BJ (cell line): Measurements from ENCODE around the gene CAPN14. TPM values are rescaled to one million over a fixed set of nuclear protein-coding genes. Genes with fewer than 3 reads are reported as not detected.

Experiments
- CTCF ChIA-PET: fragments of 350-600 bp; formaldehyde crosslinking; extraction: SDS; loops from one replicate; lab custom pipeline; 2021; ENCODE audit warnings: antibody characterized with exemption, inconsistent platforms; lab: Yijun Ruan, JAX
- POLR2A ChIA-PET: fragments of 300-600 bp; sonication (Branson Sonifier 250); formaldehyde crosslinking; extraction: SDS; loops from one replicate; lab custom pipeline; 2021; ENCODE audit warnings: antibody characterized with exemption; lab: Charles Lee
- DNase-seq: peaks from one replicate; pipeline ENCODE4 v3.0.0-alpha.2; 2011; ENCODE audit warnings: low read depth
- H3K27me3 ChIP-seq: 2 replicates; pipeline ENCODE4 v1.6.0; 2011; ENCODE audit warnings: low read length; ENCODE audit not compliant: control insufficient read depth, insufficient read depth
- H3K36me3 ChIP-seq: 2 replicates; pipeline ENCODE4 v1.5.1; 2011; ENCODE audit warnings: low read length; ENCODE audit not compliant: control insufficient read depth, insufficient read depth
- H3K4me3 ChIP-seq: 2 replicates; pipeline ENCODE4 v1.5.1; 2011; ENCODE audit warnings: low read depth, mild to moderate bottlenecking, control low read depth, low read length
- CTCF ChIP-seq: IDR thresholded peaks from 2 replicates; pipeline ENCODE4 v1.5.1; 2011; ENCODE audit warnings: low read depth, mild to moderate bottlenecking, control low read depth, inconsistent platforms, low read length, moderate library complexity; ENCODE audit not compliant: insufficient read depth
- polyA plus RNA-seq: library from polyadenylated mRNA; depleted of rRNA; stranded (reverse); fragments of >200 nt; gene quantifications from 2 replicates; pipeline ENCODE4 v1.2.3, GENCODE V29; 2011

CAPN14 gene
- polyA plus RNA-seq, 1 experiment: 0.10 TPM

GRCh38 chr2:31205186-31205585 is 12.1 kb downstream of the CAPN14 start:
- DNase-seq: no peak
- Histone ChIP-seq H3K27me3 (no peaks in the 10 kb centered on the region), H3K36me3 (no peaks in the 10 kb centered on the region), H3K4me3 (no peak overlapping the region)
- CTCF ChIA-PET: no interaction called here
- no peak for TF ChIP-seq CTCF
- POLR2A ChIA-PET: no interaction called here

- CTCF ChIA-PET: interaction anchor here (0.8 kb wide), 1 partner anchor 29 kb away, joined by 3 read pairs; the partner anchor contains the start of gene EHD3
- no peak for DNase-seq
- H3K4me3 ChIP-seq: no peak overlapping the region
- POLR2A ChIA-PET: no interaction called here
- TF ChIP-seq CTCF: no peak
- H3K27me3 ChIP-seq: no peaks in the 10 kb centered on the region
- H3K36me3 ChIP-seq: no peaks in the 10 kb centered on the region
Observed at GRCh38 chr2:31204783-31205182, 12.5 kb downstream of the CAPN14 start.

- CTCF ChIA-PET: interaction anchor here (0.8 kb wide), 1 partner anchor 30 kb away, joined by 3 read pairs; the partner anchor contains the start of gene EHD3
Observed at GRCh38 chr2:31203916-31204315, 13.4 kb downstream of the CAPN14 start.

GRCh38 chr2:31202833-31203232 is 14.5 kb downstream of the CAPN14 start:
- Histone ChIP-seq H3K4me3 (no peak overlapping the region), H3K27me3 (no peaks in the 10 kb centered on the region), H3K36me3 (no peaks in the 10 kb centered on the region)
- TF ChIP-seq CTCF: no peak
- CTCF ChIA-PET: interaction anchor here (1.0 kb wide), 1 partner anchor 33 kb away, joined by 3 read pairs; no protein-coding TSS in a partner anchor
- no peak for DNase-seq
- POLR2A ChIA-PET: no interaction called here

More at GRCh38 chr2:31203916-31204315, 13.4 kb downstream of the CAPN14 start:
- no peak for DNase-seq
- POLR2A ChIA-PET: no interaction called here
- Histone ChIP-seq H3K36me3 (no peaks in the 10 kb centered on the region), H3K4me3 (no peak overlapping the region), H3K27me3 (no peaks in the 10 kb centered on the region)
- TF ChIP-seq CTCF: no peak

- no peak overlapping the region for H3K4me3 ChIP-seq
- DNase-seq: no peak
- POLR2A ChIA-PET: no interaction called here
- H3K36me3 ChIP-seq: no peaks in the 10 kb centered on the region
- peaks cover 2% of the 10 kb centered on the region; the same call in 1 of the 2 replicates for H3K27me3 ChIP-seq
- CTCF ChIA-PET: no interaction called here
- no peak for TF ChIP-seq CTCF
Observed at GRCh38 chr2:31202041-31202440, 15.3 kb downstream of the CAPN14 start.
